ENCODE results near the gene ZNF655.
"Not testable (repeated sequence)": the region's sequence is repeated elsewhere in the genome, so short reads cannot be mapped to it uniquely, and the experiment has no call there.

ZNF655 gene, protein sequence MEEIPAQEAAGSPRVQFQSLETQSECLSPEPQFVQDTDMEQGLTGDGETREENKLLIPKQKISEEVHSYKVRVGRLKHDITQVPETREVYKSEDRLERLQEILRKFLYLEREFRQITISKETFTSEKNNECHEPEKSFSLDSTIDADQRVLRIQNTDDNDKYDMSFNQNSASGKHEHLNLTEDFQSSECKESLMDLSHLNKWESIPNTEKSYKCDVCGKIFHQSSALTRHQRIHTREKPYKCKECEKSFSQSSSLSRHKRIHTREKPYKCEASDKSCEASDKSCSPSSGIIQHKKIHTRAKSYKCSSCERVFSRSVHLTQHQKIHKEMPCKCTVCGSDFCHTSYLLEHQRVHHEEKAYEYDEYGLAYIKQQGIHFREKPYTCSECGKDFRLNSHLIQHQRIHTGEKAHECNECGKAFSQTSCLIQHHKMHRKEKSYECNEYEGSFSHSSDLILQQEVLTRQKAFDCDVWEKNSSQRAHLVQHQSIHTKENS

DNA sequence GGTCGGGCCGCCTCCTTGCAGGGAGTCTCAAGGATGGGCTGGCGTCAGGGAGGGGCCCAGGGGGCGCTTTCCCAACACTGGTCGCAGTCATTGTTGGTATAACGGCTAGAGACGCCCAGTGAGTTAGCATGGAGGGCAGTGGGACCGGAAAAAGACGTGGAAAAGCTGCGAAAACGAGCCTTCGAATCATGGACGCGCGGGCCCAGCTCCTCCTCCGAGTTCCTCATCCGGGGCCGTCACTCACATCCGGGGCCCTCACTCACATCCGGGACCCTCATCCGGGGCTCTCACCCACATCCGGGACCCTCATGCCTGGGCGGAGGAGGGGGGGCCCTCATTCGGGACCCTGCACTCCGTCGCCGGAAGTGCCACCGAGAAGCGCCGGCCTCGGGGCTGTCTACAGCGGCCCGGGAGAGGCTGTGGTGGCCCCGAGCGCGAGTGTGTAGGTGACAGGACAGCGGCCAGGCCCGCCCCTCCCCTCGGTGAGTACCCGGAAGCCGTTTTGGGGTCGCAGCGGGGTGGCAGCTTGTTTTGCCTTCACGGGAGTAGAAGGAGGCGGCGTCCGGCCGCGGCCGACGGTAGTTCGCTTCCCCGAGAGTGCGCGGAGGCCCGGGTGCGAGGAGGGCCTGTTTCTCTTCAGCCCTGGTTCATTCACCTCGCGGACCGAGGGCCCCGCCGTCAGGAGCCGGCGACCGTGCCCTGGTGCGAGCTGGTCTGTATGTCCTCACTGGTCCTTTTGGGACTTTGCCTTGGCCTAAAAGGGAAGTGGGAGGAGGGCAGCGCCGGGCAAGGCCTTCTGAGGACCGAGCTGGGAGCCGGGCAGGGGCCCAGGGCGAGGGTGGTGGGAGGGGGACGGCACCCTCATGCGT lies at the start of gene ZNF655:
Gene ZNF655, plus strand, starts transcription at position 337 of the 869 bp plus-strand sequence. CDS start 1,918 bp downstream, outside the sequence.
- DNase-seq (ENCODE audit: low spot score) = peak; percentile 89

DNA sequence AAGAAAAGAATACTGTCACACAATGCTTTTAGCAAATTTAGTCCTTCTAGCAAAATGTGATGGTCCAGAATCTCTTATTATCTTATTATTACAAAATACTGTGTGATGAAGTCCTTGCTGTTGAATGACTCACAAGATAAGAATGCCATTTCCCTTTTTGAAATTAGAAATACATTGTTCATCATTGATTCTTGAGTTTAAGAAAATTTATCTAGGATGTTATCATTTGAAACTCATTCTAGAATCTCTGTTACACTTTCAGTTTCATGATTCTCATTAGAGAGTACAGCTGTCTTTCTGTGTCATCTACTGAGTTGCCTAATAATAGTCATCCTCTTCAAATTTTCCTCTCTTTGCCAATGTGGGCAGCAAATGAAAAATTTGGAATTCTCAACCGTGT lies 44.4 kb upstream of the ZNF655 start:
- DNase-seq (ENCODE audit: low spot score) = no peak

DNA sequence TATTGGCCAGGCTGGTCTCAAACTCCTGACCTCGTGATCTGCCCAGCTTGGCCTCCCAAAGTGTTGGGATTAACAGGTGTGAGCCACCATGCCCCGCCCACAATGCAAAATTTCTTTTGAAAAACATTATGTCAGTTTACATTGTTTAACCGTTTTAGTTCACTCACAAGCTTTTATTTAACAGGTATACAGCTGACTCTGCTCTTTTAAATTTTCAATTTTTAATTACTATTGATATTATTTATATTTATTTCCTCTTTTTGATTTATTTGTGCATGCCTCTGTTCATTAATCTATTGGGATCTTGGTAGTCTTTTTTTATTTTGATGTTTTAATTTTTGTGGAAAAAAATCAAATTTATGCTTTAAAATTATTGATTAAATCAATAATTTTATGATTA lies 37.0 kb upstream of the ZNF655 start:
- DNase-seq (ENCODE audit: low spot score) = no peak

DNA sequence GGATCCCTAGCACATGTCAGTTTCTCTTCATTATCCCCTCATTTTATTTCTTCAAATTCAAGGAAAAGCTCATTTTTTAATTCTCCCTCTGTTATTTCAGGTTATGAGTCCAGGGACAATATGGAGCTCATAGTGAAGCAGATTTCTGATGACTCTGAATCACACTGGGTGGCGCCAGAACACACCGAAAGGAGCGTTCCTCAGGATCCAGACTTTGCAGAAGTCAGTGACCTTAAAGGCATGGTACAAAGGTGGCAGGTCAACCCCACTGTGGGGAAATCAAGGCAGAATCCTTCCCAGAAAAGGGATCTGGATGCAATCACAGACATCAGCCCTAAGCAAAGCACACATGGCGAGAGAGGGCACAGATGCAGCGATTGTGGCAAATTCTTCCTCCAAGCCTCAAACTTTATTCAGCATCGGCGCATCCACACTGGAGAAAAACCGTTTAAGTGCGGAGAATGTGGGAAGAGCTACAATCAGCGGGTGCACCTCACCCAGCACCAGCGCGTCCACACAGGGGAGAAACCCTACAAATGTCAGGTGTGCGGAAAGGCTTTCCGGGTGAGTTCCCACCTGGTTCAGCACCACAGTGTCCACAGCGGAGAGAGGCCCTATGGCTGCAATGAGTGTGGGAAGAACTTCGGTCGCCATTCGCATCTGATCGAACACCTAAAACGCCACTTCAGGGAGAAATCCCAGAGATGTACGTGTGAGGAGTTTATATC lies 32.6 kb upstream of the ZNF655 start:
- no peak for DNase-seq (ENCODE audit: low spot score)

DNA sequence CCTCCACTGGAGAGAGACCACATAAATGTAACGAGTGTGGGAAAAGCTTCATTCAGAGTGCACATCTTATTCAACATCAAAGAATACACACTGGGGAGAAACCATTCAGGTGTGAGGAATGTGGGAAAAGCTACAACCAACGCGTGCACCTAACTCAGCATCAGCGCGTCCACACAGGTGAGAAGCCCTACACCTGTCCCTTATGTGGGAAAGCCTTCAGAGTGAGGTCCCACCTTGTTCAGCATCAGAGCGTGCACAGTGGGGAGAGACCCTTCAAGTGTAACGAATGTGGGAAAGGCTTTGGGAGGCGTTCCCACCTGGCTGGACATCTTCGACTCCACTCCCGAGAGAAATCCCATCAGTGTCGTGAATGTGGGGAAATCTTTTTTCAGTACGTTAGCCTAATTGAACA lies 27.1 kb upstream of the ZNF655 start:
- DNase-seq (ENCODE audit: low spot score) = no peak

DNA sequence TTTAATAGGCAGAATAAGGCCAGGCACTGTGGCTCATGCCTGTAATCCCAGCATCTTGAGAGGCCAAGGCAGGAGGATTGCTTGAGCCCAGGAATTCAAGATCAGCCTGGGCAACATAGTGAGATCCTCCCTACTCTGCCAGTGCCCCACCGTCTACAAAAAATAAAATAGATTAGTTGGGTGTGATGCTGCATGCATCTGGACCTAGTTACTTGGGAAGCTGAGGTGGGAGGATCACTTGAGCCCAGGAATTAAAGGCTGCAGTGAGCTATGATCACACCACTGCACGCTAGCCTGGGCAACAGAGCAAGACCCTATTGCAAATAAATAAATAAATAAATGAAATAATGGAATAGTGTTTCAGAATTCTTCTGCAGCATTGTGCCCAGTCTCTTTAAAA lies 22.8 kb upstream of the ZNF655 start:
- DNase-seq (ENCODE audit: low spot score) = no peak

DNA sequence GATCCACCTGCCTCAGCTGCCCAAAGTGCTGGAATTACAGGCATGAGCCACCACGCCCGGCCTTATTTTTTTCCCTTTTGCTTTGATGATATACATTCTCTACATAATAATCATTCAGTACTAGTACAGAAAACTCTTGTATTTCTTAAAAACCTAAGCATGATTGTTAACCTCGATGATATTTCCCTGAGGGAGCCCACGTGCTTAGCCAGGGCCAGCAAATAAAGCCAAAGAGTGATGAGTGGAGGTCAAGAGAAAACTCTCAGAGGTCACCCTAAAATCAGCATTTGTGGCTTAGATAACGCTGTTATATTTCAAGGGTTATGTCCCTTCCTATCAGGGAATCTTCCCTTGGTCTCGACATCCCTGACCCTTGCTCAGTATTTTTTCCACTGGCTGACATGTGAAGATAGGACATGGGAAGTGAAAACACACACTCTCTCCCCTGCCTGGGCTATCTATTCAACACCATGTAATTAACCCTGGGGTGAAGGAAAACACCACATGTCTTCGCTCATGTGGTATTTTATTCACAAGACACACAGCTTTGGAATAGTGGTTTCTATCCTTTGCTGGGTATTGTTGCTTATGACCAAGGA lies 19.1 kb upstream of the ZNF655 start:
- DNase-seq (ENCODE audit: low spot score) = no peak

DNA sequence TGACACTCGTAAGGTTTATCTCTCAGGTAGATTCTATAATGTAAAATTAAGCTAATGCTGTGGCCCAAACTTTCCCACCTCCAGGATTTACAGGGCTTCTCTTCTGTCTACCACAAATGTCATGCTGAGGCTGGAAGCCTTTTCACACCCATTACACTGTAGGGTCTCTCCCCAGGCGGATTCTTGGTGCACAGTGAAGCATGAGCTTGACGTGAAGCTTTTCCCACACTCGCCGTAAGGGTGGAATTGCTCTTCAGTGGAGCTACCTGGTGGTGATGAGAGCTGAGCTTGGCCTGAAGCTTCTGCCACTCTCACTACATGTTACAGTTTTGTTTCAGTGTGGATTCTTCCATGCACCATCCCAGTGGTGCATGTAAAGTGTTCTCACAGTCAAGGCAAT lies 17.9 kb upstream of the ZNF655 start:
- no peak for DNase-seq (ENCODE audit: low spot score)

DNA sequence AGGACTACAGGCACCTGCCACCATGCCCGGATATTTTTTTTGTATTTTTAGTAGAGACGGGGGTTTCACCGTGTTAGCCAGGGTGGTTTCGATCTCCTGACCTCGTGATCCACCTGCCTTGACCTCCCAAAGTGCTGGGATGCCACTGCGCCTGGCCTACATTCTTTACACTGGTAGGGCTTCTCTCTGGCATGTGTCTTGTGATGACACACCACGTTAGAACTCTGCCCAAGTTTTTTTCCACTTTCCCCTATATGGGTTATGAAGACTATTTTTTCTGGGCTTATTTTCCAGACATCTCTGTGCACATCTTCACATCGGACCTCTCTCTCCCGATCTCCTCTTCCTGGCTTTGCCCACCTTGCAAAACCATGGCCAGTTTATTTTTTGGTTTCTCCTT lies 17.2 kb upstream of the ZNF655 start:
- DNase-seq (ENCODE audit: low spot score) = no peak

DNA sequence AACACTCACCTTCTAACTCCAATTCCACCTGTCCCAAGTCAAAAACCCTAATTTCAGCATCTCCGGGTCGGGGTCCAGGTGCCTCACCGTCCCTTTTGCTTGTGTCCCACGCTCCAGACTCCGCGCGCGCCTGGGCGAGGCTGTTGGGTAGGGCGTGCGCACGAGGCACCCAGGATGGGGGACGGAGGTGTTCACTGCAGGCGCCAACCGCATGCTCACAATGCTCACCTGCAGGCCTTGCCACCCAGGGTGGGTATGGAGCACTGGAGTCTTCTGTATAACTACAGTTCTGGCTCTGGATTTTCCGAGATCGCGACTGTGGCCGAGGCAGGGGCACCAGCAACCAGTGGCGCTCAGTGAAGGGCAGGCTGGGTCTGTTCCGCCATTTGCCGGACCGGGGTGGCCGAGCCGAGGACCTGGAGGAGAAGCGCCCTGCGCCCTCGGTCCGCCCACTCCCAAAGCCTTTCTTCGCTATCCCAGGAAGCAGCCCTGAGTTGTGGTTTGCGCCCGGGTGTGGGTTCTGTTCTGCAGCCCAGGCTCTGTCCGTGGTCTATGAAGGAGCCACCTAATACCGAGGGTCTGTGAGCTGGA lies 15.3 kb upstream of the ZNF655 start:
- no peak for DNase-seq (ENCODE audit: low spot score)

DNA sequence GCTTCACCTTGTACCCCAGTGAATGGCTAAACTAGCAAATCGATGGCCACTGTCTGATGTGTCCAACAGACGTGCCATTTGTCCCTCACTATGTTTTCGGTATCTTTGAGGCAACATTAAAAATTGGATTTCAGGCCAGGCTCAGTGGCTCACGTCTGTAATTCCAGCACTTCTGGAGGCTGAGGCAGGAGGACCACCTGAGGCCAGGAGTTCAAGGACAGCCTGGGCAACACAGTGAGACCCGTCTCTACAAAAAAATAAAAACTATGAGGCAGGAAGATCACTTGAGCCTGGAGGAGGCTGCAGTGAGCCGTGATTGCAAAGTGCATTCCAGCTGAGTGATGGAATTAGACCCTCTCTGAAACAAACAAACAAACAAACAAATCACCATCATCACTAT lies 14.5 kb upstream of the ZNF655 start:
- no peak for DNase-seq (ENCODE audit: low spot score)

DNA sequence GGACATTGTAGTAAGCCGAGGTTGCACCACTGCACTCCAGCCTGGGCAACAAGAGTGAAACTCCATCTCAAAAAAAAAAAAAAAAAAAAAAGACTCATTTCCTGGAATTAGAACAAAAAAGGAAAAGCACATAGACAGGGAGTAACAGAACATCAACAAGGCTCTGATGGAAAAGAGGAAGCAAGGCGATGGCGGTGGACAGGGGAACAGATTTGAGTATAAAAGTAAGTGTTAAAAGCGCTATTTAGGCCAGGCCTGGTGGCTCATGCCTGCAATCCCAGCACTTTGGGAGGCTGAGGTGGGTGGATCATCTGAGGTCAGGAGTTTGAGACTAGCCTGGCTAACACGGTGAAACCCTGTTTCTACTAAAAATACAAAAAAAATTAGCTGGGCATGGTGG lies 13.1 kb upstream of the ZNF655 start:
- not testable (repeated sequence) for DNase-seq (ENCODE audit: low spot score)

DNA sequence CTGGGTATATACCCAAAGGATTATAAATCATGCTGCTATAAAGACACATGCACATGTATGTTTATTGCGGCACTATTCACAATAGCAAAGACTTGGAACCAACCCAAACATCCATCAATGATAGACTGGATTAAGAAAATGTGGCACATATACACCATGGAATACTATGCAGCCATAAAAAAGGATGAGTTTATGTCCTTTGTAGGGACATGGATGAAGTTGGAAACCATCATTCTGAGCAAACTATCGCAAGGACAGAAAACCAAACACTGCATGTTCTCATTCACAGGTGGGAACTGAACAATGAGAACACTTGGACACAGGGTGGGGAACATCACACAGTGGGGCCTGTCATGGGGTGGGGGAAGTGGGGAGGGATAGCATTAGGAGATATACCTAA lies 8.9 kb upstream of the ZNF655 start:
- not testable (repeated sequence) for DNase-seq (ENCODE audit: low spot score)

DNA sequence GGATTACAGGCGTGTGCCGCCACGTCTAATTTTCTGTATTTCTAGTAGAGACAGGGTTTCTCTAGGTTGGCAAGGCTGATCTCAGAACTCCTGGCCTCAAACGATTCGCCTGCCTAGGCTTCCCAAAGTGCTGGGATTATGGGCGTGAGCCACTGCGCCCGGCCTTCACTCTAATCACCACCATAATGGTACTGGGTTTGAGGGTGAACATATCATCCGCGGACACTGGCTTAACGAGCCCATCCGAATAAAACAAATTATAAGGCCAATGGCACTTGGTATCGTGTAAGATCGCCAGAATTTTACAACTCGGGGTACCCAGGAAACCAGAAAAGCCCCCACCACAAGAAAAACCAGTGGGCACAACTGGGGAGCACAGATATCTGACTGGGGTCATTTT lies 7.1 kb upstream of the ZNF655 start:
- no peak for DNase-seq (ENCODE audit: low spot score)

DNA sequence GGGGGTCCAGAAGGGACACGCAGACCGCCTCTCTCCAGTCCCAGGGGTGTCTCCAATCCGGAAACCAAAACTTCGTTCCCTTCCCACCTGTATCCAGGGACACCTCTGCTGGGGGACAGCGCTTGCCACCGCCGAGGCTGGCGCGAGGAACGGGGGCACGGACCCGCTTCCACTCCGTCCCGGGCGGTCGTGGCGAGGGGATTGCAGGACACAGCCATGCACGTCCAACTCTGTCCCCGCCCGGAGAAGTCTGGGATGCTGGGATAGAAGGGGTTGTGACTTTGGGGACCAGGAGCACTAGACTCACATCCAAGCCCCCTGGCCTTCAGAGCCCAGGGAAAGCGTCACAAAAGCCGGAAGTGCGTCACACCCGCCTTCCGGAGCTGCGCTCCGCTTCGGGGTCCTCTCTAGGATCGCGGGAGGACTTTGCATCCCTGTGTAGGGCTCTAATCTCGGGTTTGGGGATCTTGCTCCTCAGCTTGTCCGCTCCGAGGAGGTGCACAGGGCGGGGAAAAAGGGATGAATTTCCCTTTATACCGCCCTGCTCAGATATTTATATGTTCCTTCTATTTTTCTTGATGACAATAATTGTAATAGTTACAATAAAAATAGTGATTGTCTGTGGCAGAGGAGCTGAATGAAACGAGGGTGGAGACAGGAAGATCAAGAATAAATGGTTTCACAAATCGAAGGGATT lies 6.5 kb upstream of the ZNF655 start, which contains the start of gene FAM200A:
Gene FAM200A, minus strand, starts transcription at position 348 of the 697 bp plus-strand sequence. CDS start 3,707 bp downstream, outside the sequence.
- DNase-seq (ENCODE audit: low spot score) = peak; percentile 93

DNA sequence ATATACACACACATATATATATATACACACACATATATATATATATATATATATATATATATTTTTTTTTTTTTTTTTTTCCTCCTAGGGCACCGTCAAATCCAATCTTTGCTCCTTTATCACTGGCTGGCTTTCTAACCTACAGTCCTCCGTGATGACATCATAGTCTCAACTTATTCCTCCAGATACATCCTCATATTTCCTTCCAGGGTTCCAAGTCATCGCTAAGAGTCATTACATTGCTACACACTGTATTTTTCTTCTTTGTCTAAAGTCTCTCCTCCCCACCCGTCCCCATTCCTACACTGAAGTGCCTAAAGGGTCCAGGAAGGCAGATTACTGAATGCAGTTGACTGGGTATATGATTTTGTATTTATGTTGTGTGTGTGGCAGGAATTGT lies 5.4 kb upstream of the ZNF655 start:
- no peak for DNase-seq (ENCODE audit: low spot score)

DNA sequence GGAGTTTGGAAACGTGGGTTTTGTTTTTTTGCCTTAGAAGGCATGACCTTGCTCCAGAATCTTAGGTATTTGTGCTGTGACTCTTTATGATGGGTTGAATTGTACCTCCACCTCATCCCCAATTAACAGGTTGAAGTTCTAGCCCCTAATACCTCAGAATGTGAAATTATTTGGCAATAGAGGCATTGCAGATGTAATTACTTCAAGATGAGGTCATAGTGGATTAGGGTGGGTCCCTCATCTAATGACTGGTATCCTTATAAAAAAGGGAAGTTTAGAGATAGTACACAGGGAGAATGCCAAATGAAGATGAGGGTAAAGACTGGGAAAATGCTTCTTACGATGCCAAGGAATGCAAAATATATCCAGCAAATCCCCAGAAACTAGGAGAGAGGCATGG lies 3.5 kb upstream of the ZNF655 start:
- DNase-seq (ENCODE audit: low spot score) = no peak

DNA sequence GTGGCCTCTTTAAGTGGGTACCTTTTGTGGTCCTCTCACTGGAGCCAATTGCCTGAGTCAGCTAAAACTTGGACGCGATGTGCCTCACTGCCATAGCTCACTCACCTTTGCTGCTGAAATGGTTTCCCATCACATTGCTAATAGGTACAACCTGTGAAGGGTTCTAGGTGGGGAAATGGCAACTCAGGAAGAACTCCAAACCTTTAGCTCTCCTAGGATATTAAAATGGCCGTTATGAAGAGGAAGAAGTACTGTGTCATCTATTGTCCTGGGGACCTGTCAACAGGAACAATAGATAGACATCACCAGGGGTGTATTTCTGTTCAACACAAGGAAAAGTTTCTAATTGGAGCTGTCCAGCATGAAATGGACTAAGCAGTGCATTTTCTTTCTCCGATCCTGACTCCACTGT lies 1.2 kb upstream of the ZNF655 start:
- no peak for DNase-seq (ENCODE audit: low spot score)

DNA sequence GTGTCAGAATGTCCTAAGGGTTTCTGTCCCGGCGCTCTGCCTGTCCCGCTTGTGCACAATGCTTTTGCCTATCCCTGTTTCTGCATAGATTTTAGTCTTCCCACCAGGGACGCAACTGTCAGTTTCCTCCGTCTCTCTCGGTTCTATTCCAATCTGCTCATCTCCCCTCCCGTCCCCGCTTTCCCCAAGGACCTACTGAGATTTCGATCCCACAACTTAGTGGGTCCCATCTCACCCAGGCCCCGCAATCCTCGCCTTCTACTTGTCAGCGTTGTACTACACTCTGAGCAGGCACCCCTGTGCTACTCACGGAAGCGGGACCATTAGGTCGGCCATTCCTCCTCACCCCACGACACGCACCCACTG lies 519 bp upstream of the ZNF655 start:
- DNase-seq (ENCODE audit: low spot score) = no peak

DNA sequence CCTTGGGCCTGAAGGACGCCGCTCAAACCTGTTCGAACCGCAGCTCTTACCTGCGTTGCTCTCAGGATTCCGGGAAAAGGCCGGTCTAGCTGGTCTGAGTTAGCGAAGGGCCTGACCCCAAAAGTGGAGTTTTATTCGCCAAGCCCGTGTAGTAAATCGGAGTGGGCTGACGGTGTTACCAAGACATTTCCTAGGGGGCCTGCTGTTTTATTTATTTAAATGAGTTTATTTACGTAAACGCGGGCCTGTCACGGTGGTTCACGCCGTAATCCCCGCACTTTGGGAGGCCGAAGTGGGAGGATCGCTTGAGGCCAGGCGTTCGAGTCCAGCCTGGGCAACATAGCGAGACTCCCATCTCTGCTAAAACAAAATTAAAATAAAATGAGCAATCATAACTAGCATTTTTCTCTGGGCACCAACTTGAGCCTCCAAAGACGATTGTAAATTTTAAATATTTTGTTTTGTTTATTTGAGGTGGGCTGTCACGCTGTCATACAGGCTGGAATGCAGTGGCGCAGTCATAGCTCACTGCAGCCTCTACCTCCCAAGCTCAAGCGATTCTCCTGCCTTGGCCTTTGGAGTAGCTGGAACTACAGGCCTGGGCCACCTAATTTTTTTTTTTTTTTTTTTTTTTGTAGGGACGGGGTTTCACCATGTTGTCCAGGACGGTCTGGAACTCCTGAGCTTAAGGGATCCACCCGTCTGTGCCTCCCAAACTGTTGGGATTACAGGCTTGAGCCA lies 903 bp downstream of the ZNF655 start:
- no peak for DNase-seq (ENCODE audit: low spot score)
